GM03348 (cell line): ENCODE measurements around the gene GLT1D1.

Experiments used
- DNase-seq: peaks from one replicate; pipeline ENCODE4 v3.0.0; 2012; ENCODE audit warnings: low spot score

The GLT1D1 gene

DNA sequence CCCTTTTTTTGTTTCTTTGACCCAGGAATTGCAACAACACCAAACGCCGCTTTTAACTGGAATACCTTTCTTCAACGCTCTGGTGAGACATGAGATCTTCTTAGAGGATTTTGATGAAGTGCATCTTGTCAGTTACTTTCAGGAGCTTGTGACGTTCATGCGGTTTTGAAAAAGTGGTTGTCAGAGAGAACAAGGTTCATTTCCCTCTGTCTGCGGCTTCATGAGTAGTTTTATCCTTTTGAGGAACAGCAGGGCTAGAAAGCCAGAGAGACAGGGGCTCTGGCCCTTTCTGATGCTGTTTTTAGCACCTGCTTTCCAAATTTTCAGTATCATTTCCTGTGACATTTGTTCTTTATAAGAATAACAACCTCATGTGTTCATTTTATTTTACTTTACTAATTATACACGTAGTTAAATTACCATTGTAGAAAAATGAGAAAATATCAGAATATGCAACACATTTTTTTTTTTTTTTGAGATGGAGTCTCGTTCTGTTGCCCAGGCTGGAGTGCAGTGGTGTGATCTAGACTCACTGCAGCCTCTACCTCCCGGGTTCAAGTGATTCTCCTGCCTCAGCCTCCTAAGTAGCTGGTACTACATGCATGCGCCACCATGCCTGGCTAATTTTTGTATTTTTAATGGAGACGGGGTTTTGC is 61.8 kb downstream of the GLT1D1 start:
- no peak for DNase-seq

DNA sequence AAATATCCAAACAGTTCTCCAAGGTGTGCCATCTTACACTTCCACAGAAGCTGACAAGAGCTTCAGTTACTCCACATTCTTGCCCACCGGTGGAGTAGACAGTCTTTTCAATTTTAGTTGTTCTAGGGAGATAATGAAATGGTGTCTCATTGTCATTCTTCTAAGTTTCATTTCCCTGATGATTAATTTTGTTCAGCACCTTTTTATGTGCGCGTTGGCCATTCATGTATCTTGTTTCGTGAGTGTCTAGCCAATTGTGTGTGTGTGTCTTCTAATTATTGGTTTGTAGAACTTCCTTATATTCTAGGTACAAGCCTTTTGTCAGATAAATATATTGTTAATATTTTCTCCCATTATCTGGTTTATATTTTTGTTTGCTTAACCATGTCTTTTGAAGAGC is 63.1 kb downstream of the GLT1D1 start:
- DNase-seq = no peak

DNA sequence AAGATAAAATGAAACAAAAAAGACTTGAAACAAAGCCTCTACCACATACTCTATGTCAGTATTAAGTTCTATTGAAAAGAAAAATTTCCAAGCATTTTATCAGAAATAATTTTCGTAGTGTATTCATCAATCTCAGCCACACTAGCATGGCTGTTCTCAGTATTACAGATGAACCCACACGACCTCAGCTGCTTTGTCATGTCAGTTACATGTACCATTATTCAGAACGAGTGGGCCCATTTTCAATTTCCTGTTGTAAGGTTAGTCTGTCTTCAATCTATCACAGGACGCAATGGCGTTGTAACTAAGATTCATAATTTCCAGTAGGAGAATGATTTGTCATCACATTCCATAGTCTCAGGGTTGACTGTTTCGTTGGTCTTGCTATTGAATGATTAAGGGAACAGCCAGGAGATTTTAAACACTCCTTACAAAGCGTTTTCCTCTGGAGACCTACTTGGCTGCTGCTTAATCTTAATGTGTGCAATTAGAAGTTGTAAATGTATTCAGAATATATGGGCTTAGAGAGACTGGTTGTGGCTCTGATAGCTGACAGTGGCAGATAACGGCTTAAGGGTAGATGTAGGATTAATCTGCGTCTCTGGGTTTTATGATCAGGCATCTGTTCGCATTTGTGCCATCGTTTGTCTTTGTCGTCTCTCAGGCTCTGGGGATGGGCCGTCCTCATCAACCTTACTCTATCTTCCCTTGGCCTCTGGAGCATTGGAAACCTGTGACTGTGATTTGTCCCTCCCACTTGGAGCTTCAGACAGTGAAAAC is 65.4 kb downstream of the GLT1D1 start:
- DNase-seq = no peak

GRCh38 chr12:128920468-128920867 is 67.2 kb downstream of the GLT1D1 start:
- peak; percentile 29 for DNase-seq

GRCh38 chr12:128928361-128928760 is 75.1 kb downstream of the GLT1D1 start:
- DNase-seq = no peak

GRCh38 chr12:128929057-128929456 is 75.8 kb downstream of the GLT1D1 start:
- DNase-seq = no peak

DNA sequence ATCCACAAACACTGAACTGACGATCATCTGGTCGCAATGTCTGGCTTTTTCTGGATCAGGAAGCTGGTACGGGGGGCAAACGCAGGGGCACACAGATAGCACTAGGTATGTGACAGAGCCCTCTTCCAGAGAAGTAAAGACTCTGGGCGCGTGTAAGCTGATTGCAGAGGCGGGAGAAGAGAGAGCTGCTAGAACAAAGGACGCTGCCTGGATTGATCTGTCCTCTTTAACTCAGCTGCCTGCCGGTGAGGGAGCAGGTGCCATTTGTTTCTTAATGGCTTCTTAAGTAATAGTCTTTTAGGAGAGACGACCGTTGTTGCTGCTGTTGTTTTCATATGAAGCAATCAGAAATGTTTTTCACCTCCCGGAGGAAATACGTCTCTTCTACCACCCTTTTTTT is 77.3 kb downstream of the GLT1D1 start:
- DNase-seq = no peak

GRCh38 chr12:128932521-128932920 is 79.2 kb downstream of the GLT1D1 start:
- no peak for DNase-seq

DNA sequence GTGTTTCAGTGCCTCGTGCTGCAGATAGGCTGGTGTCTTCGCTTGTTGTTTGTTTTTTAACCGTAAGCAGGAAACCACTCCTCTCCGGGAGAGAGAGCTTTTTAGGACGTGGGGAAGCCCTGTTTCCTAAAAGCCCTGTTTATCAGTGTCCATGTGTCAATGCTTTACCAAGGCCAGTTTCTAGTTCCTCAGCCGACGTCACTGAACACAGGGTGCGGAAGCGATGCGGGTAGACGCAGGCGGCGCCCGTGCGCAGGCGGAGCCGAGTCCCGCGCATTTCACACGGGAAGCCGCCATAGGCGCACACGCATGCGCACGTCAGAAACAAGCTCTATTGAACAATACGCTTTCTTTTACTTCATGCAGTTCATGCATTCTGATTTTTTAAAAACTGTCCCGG is 79.8 kb downstream of the GLT1D1 start:
- DNase-seq = no peak

DNA sequence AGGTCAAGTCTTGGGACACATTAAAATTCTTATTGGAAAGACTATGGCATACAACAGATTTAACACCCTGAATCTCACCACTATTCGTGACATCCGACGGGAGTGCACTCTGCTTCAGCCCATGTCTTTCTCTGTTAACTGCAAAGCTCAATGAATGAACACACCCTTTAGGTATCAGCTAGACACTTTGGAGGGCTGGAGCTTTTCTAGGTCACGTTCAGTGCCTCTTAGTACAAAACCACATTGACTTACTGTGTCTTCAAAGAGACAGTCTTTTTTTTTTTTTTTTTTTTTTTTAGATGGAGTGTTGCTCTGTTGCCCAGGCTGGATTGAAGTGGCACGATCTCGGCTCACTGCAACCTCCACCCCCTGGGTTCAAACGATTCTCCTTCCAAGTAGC is 80.6 kb downstream of the GLT1D1 start:
- no peak for DNase-seq

DNA sequence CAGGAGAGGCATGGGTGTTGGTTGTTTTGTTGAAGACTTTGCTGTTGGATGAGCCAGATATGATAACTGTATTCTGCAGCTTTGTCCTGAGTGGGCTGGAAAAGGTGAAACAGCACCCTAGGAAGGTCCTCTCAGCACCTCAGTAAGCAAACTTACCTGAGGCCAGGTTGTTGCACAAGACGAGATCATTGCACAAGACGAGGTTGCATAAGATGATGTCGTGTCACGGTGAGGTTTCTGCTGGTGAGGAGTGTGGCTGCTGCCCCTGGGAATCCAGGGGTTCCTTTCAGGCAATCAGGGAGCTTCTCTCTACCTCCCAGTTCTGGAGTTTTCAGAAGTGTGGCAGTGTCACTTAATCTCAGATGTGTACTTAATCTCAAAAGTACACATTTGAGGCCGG is 85.6 kb downstream of the GLT1D1 start:
- DNase-seq = no peak

DNA sequence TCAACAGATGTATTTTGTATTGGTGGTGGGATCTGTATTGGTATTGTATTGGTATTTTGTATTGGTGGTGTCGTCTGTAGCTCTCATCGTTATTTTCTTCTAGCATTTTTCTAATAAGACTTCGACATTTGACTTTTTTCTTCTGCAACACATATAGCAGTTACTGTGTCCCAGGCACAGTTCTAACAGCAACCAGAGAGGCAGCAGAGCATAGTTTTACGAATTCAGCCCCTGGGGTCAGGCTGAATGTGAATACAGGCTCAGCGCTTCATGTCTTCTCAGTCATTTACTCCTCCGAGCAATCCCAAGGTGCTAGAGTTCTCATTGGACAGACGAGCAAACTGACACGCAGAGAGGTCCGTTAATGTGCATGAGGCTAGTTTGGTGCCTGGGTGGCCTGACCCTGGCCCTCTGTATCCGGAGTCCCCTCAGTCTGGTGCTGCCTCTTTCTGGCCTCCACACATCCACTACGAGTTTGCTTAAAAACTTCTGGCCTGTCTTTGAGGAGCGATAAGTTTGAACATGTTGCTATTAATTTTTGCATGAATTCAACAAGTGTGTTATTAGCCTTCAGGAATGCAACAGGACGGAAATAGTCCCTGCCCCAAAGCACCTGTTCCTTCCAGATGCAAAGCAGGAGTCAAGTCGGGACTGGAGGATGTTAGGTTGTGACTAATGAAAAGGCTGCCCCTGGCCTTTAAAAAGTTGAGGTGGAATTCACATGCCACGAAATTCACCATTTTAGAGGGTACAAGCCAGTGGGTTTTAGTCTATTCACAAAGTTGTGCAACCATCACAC is 87.0 kb downstream of the GLT1D1 start:
- DNase-seq = no peak

- no peak for DNase-seq
Observed at GRCh38 chr12:128940974-128941373, 87.7 kb downstream of the GLT1D1 start.

DNA sequence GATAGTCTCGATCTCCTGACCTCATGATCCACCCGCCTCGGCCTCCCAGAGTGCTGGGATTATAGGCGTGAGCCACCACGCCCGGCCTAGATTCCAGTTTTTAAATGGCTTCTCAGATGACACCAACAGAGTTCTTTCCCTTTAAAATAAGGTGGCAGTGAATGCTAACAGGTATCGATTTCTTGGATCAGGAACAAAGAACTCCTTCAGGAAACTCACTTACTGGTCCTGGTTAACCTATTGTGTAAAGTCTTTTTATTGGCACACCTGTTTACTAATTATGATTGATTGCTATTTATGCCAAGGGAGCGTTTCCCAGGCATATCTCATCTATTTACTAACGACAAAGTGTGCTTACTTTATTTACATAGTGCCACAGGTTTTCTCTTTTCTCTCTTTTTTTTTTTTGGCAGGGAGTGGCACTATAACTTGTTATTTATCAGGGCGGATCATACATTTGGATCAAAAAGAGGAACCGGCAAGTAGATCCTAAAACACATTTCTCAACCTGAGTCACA is 89.7 kb downstream of the GLT1D1 start:
- DNase-seq = no peak

- DNase-seq = no peak
Observed at GRCh38 chr12:128944956-128945355, 91.7 kb downstream of the GLT1D1 start.

DNA sequence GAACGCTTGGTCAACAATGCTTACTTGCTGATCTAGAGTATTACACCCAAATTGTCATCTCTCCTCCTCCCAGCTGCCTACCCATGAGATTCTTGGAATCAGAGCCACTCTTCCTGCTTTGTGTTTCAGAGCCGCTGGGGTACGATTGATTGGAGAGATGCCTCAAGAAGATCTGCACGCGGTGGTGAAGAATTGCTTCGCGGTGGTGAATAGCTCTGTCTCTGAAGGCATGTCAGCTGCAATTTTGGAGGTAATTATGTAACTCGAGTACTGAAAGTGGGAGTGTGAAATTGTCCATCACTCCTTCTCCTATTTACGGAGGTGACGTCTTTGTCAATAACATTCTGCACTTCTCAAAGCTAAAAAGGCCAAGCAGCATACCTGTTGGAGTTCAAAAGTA is 93.9 kb downstream of the GLT1D1 start:
- DNase-seq = no peak

DNA sequence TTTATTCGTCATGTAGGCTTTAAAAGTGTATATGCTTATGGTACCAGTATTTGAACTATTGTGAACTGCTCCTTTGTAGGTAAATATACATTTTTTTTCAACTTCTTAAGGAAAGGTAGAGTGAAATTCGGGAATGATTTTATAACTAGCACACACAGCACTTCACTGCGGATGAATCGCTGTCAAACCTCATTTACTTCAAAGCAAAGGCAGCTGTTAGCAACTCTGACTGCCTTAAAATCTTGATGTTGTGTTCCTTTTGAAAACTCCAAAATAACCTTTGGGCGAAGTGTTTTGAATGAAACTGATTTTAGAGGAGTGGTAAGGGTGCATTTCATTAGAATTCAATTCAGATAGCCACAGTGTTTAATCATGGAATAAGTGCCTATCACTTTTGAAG is 95.8 kb downstream of the GLT1D1 start:
- no peak for DNase-seq

GRCh38 chr12:128951448-128951847 is 98.2 kb downstream of the GLT1D1 start:
- no peak for DNase-seq

- DNase-seq = no peak
Observed at GRCh38 chr12:128956755-128957154, 103.5 kb downstream of the GLT1D1 start.

DNA sequence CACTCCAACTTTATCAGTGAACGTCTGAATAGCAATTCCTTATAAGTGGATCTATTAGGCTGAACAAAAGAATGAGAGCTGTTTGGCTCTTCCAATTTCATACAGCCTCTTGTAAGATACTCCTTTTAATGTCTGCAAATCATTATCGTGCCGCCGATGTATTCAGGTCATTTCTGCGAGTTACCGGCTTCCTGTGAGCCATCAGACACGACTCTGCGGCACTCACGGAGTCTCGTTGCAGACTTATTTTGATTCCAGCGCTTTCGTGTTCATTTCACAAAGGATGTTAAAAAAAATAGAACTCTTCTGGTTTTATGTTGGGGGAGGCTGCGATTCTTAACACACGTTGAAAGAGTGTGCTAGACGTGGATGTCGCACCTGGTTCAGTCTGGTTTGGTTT is 106.6 kb downstream of the GLT1D1 start:
- no peak for DNase-seq

GRCh38 chr12:128961308-128961902 is 108.1 kb downstream of the GLT1D1 start:
- DNase-seq = no peak

- DNase-seq = no peak
Observed at GRCh38 chr12:128961957-128962356, 108.7 kb downstream of the GLT1D1 start.
